ENCODE data around the gene PRKCA.
A peak's percentile ranks its signal among the peaks of the same experiment; 100 is the strongest.
"Not testable (repeated sequence)": the region's sequence is repeated elsewhere in the genome, so short reads cannot be mapped to it uniquely, and the experiment has no call there.

PRKCA gene

DNA sequence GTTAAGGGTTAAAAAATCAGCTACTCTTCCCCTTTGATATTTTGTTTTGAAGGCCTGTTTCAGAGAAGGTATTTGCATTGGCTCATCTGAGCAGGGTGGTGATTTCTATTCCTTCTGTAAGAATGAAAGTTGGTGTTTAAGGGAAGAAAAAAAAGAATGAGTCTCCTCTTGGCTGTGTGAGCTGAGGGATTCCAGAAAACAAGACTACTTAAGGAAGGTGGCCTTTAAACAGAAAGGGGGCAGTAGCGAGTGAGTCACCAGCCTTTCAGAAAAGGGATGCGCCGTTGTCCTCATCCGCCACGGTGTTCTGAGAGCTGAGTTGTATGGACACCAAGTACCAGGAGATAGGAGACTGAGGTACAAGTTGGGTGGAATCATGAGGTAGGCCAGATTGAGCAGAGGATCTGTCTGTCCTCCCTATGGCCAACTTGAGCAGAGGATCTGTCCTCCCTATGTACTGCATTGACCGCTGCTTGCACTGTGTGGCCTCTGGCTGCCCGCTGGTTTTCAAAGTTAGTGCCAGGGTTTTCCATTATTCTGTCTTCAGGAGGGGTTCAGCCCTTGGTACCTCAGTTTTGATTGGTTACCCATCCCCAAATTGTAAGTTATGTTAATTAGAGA, 8.2 kb downstream of the PRKCA start:
- no peak overlapping the region for H3K4me3 ChIP-seq (ENCODE audit: low read length)
- DNase-seq (ENCODE audit: low read depth): no peak
- TF ChIP-seq CTCF (conservative IDR thresholded peaks at IDR 0.05; ENCODE audit: low read depth, low read length): peak; percentile 9

DNA sequence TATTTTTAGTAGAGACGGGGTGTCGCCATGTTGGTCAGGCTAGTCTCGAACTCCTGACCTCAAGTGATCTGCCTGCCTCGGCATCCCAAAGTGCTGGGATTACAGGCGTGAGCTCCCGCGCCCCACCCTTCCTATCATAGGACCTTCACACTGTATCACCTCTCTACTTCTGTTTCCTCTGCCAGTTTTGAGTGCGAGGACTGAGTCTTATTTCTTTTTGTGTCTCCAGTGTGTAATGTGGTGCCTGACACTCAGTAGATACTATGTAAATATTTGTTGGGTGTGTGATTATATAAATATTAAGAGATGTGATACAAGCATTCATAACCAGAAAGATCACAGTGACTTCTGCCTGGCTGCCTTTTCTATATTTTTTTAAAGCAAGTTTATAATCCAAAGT, 10.5 kb downstream of the PRKCA start:
- no peak overlapping the region for H3K4me3 ChIP-seq (ENCODE audit: low read length)
- no peak for DNase-seq (ENCODE audit: low read depth)
- TF ChIP-seq CTCF (conservative IDR thresholded peaks at IDR 0.05; ENCODE audit: low read depth, low read length): no peak

DNA sequence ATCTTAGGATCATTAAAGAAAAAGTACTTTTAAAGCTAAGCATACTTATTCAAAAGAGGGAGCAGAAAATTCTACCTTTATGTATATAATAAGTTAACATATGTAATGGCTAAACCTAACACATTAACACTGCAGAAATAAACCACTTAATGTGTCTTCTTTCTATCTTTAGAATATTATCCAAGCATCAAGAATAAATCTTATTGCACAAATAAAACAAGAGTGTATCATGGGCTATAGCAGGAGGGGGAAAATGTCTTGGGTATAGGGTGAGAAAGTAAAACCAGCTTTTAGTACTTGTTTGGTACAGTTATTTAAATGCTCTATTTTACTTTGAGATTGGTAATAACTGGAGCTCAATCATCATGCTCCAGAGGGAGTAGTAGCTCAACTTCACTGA, 10.9 kb downstream of the PRKCA start:
- no peak for TF ChIP-seq CTCF (conservative IDR thresholded peaks at IDR 0.05; ENCODE audit: low read depth, low read length)
- H3K4me3 ChIP-seq (ENCODE audit: low read length): no peak overlapping the region
- DNase-seq (ENCODE audit: low read depth): no peak

DNA sequence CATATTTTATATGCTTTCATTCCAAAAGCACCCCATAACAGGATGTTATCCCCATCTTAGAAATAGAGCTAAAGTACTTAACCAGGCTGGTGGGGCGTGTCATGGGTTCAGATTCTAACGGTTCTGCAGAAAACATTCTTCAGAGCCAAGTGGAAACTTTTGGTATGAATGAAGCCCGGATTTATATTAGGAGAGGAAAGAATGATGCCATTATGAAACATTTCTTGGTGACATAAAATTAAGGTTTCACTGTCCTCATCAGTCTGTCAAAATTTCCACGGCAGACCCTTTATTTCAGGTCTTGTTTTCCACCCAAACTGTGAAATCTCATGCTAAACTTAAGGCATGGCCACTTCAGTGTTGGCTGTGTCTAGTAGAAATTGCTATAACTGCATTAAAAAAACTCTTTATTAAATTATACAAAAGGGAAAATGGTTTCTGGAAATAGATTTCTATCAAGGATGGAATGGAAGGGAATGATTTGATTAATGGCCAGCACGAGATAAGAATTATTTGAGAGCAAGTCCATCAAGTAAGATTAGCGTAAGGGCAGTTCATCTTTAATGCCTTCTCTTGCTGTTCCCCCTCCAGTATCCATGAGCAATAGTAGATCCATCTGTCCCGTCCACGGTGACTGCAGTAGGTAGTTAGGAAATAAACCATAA, 11.7 kb downstream of the PRKCA start:
- DNase-seq (ENCODE audit: low read depth): no peak
- no peak for TF ChIP-seq CTCF (conservative IDR thresholded peaks at IDR 0.05; ENCODE audit: low read depth, low read length)
- no peak overlapping the region for H3K4me3 ChIP-seq (ENCODE audit: low read length)

DNA sequence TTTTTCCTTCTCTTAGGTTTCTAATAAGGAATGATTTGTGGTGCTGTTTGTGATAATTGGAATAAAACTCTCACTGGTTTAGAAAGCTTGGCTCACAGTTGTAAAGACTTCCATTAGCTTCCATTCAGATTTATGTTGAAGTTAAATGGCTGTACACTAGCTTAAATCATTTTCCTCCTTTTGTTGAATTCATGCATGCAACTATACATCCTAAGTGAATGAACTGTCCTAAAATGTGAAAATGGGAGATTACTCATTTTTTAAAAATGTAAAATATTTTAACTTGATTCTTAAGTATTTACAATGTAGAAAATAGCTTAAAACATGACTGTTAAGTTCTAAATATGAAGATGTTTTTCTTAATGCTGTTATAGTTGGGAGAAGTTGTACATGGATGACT, 15.2 kb downstream of the PRKCA start:
- no peak for DNase-seq (ENCODE audit: low read depth)
- TF ChIP-seq CTCF (conservative IDR thresholded peaks at IDR 0.05; ENCODE audit: low read depth, low read length): no peak

DNA sequence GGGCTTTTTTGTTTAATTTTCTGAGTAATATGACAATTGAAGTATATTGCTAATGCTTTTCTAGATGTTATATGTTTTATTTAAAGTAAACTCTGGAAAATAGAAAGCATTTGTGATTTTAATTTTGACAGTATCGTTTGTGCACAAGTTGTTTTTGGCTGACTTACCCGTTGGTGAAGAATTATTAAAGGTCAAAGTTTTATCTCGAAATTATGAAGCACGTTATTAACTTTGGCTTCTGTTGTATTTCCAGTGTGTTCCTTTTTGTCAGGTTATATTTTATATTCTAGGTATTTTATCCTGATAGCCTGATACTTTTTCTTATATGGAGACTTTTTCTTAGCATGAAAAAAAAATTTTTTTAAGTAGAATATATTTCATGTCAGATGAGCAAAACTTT, 16.8 kb downstream of the PRKCA start:
- no peak for TF ChIP-seq CTCF (conservative IDR thresholded peaks at IDR 0.05; ENCODE audit: low read depth, low read length)
- DNase-seq (ENCODE audit: low read depth): no peak
- no peak overlapping the region for H3K4me3 ChIP-seq (ENCODE audit: low read length)

More for the DNA sequence above, 15.2 kb downstream of the PRKCA start:
- no peak overlapping the region for H3K4me3 ChIP-seq (ENCODE audit: low read length)

DNA sequence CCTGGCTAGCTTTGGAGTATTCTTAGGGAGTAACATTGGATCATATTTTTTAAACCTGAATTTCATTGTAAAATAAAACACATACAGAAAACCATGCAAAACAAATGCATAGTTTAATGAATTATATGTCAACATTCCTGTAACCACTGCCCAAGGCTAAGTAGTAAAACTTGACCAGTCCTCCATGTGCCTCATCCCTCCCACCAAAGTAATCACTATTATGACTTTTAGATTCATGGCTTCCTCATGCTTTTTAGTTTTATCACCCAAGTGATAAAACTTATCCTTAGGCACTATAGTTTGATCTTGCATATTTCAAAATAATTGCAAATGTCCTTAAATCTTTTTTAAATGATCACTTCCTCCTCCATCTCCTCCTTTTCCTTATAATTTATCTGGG, 20.4 kb downstream of the PRKCA start:
- TF ChIP-seq CTCF (conservative IDR thresholded peaks at IDR 0.05; ENCODE audit: low read depth, low read length): no peak
- no peak overlapping the region for H3K4me3 ChIP-seq (ENCODE audit: low read length)
- no peak for DNase-seq (ENCODE audit: low read depth)

- not testable (repeated sequence) for DNase-seq (ENCODE audit: low read depth)
Measured at GRCh38 chr17:66324381-66325004, 22.1 kb downstream of the PRKCA start.

More at GRCh38 chr17:66324381-66325004, 22.1 kb downstream of the PRKCA start:
- not testable (repeated sequence) for H3K4me3 ChIP-seq (ENCODE audit: low read length)

Measured in retinal pigment epithelial cell (primary cell).